HG03558 (cell line): ENCODE measurements around the gene STK33.

ENCODE experiments used
- ATAC-seq: cut with Tn5 transposase; IDR thresholded peaks from one replicate; pipeline ENCODE4 v1.9.1; 2021; ENCODE audit warnings: moderate number of reproducible peaks; ENCODE audit not compliant: unreplicated experiment; ENCODE audit errors: extremely low read depth

The STK33 gene

DNA sequence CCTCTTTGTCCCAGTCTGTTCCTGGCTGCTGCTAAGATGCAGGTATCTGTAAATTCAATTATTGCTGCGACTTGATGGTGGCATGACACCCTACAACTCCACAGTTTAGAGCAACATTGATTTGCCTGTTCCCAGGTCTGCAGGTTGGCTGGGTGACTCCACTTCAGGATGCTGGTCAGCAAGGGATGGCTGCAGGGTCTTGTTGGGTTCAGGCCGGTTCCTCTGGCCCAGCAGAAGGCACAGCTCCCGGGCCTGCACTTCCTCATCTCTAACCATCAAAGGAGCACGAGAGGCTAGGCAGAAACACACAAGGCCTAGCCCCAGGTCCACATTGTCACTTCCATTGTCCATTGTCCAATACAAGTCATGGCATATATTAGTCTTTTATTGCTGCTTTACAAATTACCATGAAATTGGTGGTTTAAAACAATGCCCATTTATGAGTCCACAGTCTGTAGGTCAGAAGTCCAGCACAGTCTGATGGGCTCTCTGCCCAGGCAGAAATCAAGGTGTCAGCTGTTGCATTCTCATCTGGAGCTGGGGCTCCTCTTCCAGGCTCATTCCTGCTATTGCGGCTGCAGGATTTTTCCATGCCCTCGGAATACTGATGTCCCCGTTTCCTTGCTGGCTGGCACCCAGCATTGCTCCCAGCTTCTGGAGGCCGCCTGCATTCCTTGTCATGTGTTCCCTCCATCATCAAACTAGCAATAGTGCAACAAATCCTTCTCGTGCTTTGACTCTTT is 233.8 kb downstream of the STK33 start:
- ATAC-seq: no peak

DNA sequence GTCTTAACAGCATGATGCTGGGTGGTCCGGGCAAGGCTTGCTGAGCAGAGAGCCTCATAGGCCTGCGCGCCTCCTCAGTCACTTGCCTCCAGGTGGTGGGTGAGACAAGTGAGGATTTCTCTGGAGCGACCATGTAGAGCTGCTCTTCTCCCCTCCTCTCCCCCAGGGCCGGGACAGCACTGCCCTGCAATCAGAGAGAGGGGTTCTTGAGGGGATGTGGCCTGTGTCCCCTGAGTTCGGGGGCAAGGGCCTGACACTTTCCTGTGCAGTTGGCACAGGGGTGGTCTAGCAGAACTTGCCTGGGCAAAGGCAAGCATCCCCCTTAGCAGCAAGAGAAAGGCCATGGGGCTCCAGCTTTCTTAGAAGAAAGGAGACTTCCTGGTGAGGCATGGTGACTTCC is 234.5 kb downstream of the STK33 start:
- ATAC-seq: no peak

GRCh38 chr11:8357891-8358566 is 236.0 kb downstream of the STK33 start:
- no peak for ATAC-seq

DNA sequence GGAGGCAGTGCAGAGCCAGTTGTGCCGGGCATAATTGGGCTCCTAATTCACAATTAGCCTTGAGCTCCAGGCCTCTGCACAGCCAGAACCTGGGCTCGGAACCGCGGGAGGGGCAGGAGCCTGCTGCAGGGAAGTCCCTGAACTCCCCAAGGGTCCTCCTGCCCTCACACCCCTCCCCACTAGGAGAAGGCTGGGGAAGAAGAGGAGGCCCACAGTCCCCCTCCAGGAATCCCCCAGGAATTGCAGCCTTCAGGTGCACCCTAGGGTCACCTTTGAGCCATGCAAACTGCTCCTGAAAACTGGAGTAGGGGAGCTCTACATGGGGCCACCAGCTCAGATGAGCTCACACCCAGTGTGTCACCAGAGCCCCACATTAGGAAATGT is 236.5 kb downstream of the STK33 start:
- no peak for ATAC-seq

- no peak for ATAC-seq
These were observed 237.1 kb downstream of the STK33 start for GRCh38 chr11:8356721-8357504.

- no peak for ATAC-seq
These were observed 237.8 kb downstream of the STK33 start for GRCh38 chr11:8356216-8356615.

DNA sequence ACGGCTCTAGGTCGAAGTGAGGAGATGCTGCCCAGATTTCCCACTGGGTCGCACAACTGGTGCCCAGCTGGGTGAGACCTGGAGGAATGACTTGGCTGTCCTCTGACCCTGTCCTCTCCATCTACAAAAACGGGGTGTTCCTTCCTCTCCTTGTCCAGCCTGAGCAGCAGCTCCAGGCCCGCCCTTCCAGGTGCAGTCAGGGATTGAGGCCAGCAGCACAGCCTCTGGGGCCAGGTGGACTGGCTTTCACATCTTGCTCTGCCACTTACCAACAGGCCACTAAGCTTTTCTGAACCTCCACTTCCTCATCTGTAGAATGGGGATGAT is 238.6 kb downstream of the STK33 start:
- ATAC-seq: no peak

- ATAC-seq: no peak
These were observed 239.2 kb downstream of the STK33 start for GRCh38 chr11:8354622-8355415.

DNA sequence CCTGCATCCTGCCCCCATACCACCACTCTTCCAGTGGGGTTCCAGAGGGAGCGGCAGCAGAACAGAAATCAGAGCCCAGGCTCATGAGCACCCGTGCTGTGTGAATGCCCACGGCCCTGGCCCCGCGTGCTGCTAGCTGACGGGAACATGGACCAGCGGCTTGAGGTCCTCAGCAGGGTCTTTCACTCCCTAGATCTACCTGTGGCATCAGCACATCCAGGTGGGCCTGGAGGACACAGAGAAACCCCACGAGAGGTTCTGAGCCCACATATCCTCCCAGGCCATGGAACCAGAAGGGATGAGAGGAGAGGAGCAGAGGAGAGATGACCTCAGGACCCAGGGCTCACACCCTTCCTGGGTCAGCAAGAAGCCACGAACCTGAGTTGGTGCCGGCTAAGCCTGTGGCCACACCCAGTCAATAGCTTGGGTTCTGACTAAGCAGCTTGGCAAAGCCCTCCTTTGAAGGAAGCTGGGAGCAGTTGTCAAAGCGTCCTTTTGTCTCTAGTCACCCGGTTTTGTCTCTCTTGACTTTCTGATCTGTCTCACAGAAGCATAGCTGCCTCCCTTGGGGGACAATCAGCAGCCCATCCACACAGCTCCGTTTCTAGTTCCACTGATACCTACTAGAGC is 241.0 kb downstream of the STK33 start:
- ATAC-seq: no peak

DNA sequence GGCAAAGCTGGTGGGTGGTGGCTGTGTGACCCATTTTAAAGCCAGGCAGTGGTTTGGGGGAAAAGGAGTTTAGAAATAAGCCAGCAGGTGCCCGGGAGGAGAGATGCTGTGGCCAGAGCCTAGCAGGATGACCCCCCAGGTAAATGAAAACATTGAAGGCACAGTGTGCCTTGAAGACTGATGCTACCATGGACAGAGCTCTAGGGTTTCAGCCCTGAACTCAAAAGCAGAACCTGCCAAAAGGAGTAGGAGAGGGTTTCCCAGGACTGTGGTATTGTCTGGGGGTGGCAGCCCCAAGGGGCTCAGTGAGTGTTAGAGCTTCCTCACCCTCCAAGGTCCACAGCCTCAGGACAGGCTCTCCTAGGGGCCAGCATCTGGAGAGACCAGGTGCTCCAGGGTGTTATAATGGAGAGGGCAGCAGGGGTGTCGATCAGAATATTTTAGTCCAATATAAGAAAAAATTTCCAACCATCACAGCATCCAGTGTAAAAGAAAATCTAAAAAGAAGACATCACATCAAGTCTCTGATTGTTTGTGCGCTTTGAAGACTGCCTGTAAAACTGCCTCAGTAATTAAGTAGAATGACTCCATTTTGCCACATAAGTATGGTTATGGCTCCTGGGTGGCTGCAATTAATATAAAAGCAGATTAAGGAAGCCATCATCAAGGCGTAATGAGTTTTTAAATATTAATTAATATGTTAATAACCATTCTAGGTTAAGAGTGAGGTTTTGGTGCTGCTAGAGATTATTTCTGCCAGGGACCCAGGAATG is 241.7 kb downstream of the STK33 start:
- no peak for ATAC-seq

DNA sequence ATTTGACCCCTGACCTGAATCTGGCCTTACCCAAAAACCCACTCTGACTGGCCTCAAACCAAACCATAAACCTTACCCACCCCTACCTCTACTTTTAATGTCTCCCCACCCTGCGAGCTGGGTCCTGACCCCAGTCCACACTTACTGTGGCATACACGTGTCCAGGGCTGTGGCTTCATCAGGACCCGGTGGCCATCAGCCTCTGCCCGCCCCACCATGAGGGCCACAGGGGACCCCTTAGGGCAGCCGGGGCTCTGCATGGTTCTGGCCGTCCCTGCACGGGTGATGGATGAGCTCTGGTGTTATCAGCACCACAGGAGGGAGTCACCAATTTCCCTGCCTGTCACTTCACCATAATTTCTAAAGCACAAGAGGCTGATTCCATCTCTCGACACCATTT is 242.8 kb downstream of the STK33 start:
- no peak for ATAC-seq

- no peak for ATAC-seq
These were observed 246.1 kb downstream of the STK33 start for GRCh38 chr11:8347978-8348377.

GRCh38 chr11:8346157-8346755 is 247.8 kb downstream of the STK33 start:
- no peak for ATAC-seq

GRCh38 chr11:8345179-8345578 is 248.8 kb downstream of the STK33 start:
- no peak for ATAC-seq

DNA sequence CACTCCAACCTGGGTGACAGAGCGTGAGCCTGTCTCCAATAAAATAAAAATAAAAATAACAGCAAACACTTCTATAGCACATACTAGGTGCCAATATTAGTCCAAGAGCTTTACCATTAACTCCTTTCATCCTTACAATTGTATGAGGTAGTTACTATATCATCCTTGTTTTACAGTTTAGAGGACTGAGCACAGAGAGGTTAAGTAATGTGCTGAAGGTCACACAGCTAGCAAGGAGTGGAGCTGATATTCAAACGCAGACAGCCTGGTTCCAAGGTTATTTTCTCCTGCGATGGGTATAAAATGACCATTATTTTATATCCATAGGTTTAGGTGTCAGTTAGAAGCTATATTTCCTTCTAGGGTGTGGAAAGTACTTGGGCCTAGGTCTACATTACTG is 249.7 kb downstream of the STK33 start:
- ATAC-seq: no peak

DNA sequence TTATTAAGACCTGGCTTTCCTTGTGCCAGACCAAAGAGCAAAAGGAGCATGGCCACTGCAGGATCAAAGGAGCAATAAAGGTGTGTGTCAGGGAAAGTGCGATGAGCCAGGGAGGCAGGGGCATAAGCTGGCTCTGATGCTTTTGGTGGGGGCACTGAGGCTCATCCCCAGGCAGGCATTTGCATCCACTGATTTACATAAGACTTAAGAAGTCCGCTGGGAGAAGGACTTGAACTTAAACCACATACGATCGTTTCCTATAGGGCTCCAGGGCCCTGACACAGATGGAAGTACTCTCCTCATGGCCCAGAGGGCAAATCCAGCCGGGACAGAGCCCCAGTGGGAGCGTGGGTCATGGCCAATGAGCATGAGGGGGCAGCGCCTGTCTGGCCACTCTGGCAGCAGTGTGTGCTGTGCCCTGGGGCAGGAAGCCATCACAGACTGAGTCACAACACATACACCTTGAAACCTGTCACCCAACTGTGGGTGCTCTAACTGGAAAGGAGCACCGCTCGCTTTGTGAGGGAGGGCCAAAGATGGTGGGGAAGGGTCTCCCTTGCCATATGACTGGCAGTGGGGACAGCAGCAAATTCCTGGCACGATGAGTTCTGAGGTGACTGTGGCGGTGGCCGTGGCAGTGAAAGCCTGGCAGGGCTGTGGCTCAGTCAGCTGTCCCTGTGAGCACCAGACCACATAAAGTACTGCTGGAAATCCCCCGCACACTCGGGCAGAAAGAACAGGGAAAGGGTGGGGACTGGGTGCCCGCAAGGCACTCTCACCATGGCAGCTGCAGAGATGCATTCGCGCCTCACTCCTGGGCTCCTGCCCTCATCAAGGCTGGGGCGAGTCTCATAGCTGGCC is 251.0 kb downstream of the STK33 start:
- ATAC-seq: peak; percentile 82

- no peak for ATAC-seq
These were observed 252.0 kb downstream of the STK33 start for GRCh38 chr11:8341996-8342395.
